Astrocyte (in vitro differentiated cells and primary cell): ENCODE measurements around the gene ZBTB7C. TPM values are rescaled to one million over a fixed set of nuclear protein-coding genes. Genes with fewer than 3 reads are reported as not detected.

ENCODE experiments used
- DNase-seq: peaks from one replicate; pipeline ENCODE4 v3.0.0-alpha.2; 2010; ENCODE audit warnings: low read depth
- FAIRE-seq: peaks from 2 replicates; lab custom pipeline; 2011; peaks lifted over from hg19 to GRCh38; lab: Jason Lieb, UNC
- H2AFZ ChIP-seq: 2 replicates; pipeline ENCODE4 v1.6.0; 2012; ENCODE audit warnings: low read depth, low read length, inconsistent platforms
- H3K27ac ChIP-seq: 2 replicates; pipeline ENCODE4 v1.5.1; 2011; ENCODE audit warnings: low read depth, low read length, inconsistent platforms
- H3K27me3 ChIP-seq: 2 replicates; pipeline ENCODE4 v1.6.0; 2011; ENCODE audit warnings: low read length, inconsistent platforms; ENCODE audit not compliant: insufficient read depth
- H3K36me3 ChIP-seq: 2 replicates; pipeline ENCODE4 v1.5.1; 2011; ENCODE audit warnings: low read length, inconsistent platforms; ENCODE audit not compliant: insufficient read depth
- H3K4me1 ChIP-seq: 2 replicates; pipeline ENCODE4 v1.5.1; 2011; ENCODE audit warnings: low read length, inconsistent platforms; ENCODE audit not compliant: insufficient read depth
- H3K4me2 ChIP-seq: 2 replicates; pipeline ENCODE4 v1.6.0; 2012; ENCODE audit warnings: low read length, inconsistent platforms
- H3K4me3 ChIP-seq: 2 replicates; pipeline ENCODE4 v1.5.1; 2011; ENCODE audit warnings: low read depth, mild to moderate bottlenecking, low read length, inconsistent platforms; ENCODE audit not compliant: insufficient read depth
- H3K79me2 ChIP-seq: 2 replicates; pipeline ENCODE4 v1.6.0; 2012; ENCODE audit warnings: mild to moderate bottlenecking, low read length, inconsistent platforms; ENCODE audit not compliant: insufficient read depth
- H3K9ac ChIP-seq: 2 replicates; pipeline ENCODE4 v1.6.0; 2012; ENCODE audit warnings: mild to moderate bottlenecking, low read length, inconsistent platforms
- H3K9me3 ChIP-seq: 2 replicates; pipeline ENCODE4 v1.5.1; 2012; ENCODE audit warnings: low read depth, mild to moderate bottlenecking, low read length, inconsistent platforms; ENCODE audit not compliant: insufficient read depth
- H4K20me1 ChIP-seq: 2 replicates; pipeline ENCODE4 v1.6.0; 2012; ENCODE audit warnings: low read length, inconsistent platforms; ENCODE audit not compliant: insufficient read depth
- H3K27ac Mint-ChIP-seq: one replicate; pipeline ENCODE4 v1.8.0; 2021; ENCODE audit warnings: mild to moderate bottlenecking, mixed read lengths; ENCODE audit not compliant: unreplicated experiment
- H3K27me3 Mint-ChIP-seq: one replicate; pipeline ENCODE4 v1.8.0; 2021; ENCODE audit warnings: low read depth, mixed read lengths; ENCODE audit not compliant: unreplicated experiment
- H3K36me3 Mint-ChIP-seq: one replicate; pipeline ENCODE4 v1.8.0; 2021; ENCODE audit warnings: low read depth, mixed read lengths; ENCODE audit not compliant: unreplicated experiment
- H3K4me1 Mint-ChIP-seq: one replicate; pipeline ENCODE4 v1.8.0; 2021; ENCODE audit warnings: low read depth, mixed read lengths; ENCODE audit not compliant: unreplicated experiment
- H3K4me3 Mint-ChIP-seq: one replicate; pipeline ENCODE4 v1.8.0; 2021; ENCODE audit warnings: mild to moderate bottlenecking, moderate library complexity, mixed read lengths; ENCODE audit not compliant: unreplicated experiment
- H3K9me3 Mint-ChIP-seq: one replicate; pipeline ENCODE4 v1.8.0; 2021; ENCODE audit warnings: mild to moderate bottlenecking, mixed read lengths; ENCODE audit not compliant: unreplicated experiment
- EZH2 ChIP-seq: IDR thresholded peaks from 2 replicates; pipeline ENCODE4 v1.6.1; 2012; ENCODE audit warnings: mild to moderate bottlenecking, low read length, inconsistent platforms; ENCODE audit not compliant: insufficient read depth
- total RNA-seq: library from RNA; stranded (reverse); gene quantifications from 2 replicates; pipeline ENCODE4 v1.2.1, GENCODE V29; 2021
- TF ChIP-seq, protein P1 (sequence below): IDR thresholded peaks from 2 replicates; pipeline ENCODE4 v1.5.1; 2011; ENCODE audit warnings: low read depth, mild to moderate bottlenecking, inconsistent platforms, low read length, moderate library complexity; ENCODE audit not compliant: insufficient read depth

Gene ZBTB7C
- total RNA-seq, 1 donor from 2014 or later: 1.0 TPM

DNA sequence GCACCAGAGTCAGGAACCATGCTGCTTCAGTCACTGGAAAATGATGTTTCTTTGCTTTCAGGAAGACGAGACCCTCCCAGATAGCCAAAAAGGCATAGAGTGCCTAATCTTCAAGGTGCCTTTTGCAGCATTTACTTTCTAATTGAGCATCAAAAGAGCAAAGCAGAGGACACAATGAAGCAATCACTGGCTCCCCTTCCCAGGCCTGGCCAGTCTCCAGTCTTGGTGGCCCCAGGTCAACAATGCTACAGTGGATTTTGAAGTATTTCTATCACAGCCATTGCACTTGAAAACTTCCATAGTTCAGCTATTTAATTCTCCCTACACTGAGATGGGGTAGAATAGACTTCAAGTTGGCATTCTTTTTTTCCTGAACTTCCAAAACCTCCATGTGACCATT is 15.4 kb downstream of the ZBTB7C start:
- H2AFZ ChIP-seq: no peak overlapping the region
- peaks cover 13% of the 10 kb centered on the region for H3K4me1 ChIP-seq
- Mint-ChIP-seq H3K4me3 (no peak overlapping the region), H3K9me3 (peaks cover 9% of the 10 kb centered on the region), H3K36me3 (no peaks in the 10 kb centered on the region), H3K4me1 (peaks cover 31% of the 10 kb centered on the region), H3K27me3 (peaks cover 20% of the 10 kb centered on the region), H3K27ac (no peak overlapping the region)
- DNase-seq: no peak
- no peak overlapping the region for H3K9ac ChIP-seq
- H3K27ac ChIP-seq: no peak overlapping the region
- H3K9me3 ChIP-seq: no peaks in the 10 kb centered on the region
- no peak for FAIRE-seq
- TF ChIP-seq, protein P1, sequence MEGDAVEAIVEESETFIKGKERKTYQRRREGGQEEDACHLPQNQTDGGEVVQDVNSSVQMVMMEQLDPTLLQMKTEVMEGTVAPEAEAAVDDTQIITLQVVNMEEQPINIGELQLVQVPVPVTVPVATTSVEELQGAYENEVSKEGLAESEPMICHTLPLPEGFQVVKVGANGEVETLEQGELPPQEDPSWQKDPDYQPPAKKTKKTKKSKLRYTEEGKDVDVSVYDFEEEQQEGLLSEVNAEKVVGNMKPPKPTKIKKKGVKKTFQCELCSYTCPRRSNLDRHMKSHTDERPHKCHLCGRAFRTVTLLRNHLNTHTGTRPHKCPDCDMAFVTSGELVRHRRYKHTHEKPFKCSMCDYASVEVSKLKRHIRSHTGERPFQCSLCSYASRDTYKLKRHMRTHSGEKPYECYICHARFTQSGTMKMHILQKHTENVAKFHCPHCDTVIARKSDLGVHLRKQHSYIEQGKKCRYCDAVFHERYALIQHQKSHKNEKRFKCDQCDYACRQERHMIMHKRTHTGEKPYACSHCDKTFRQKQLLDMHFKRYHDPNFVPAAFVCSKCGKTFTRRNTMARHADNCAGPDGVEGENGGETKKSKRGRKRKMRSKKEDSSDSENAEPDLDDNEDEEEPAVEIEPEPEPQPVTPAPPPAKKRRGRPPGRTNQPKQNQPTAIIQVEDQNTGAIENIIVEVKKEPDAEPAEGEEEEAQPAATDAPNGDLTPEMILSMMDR: no peak
- no peak for TF ChIP-seq EZH2
- peaks cover 31% of the 10 kb centered on the region for H3K27me3 ChIP-seq
- no peak overlapping the region for H3K4me2 ChIP-seq
- no peaks in the 10 kb centered on the region for H3K79me2 ChIP-seq
- no peak overlapping the region for H3K4me3 ChIP-seq
- no peaks in the 10 kb centered on the region for H3K36me3 ChIP-seq
- no peaks in the 10 kb centered on the region for H4K20me1 ChIP-seq

DNA sequence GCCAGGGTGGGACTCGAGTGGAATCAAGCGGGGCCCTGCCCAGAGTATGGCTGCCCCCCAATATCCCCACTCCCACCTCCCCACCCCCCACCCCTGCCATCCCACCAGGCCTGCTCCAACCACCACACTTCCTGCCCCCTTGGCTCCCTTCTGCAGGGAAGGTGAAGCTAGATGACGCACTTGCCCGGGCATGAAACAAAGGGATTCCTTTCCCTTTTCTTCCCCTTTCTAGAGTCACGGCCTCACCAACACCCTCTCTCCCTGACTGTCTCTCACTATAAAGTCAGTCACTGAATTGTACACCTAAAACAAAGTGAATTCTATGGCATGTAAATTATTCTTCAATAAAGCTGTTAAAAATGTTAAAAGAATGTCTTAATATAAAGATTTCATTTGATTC is 16.0 kb downstream of the ZBTB7C start:
- Mint-ChIP-seq H3K9me3 (peaks cover 9% of the 10 kb centered on the region), H3K27me3 (peaks cover 17% of the 10 kb centered on the region), H3K36me3 (no peaks in the 10 kb centered on the region), H3K27ac (peak overlapping the region; percentile 23), H3K4me3 (no peak overlapping the region), H3K4me1 (peaks cover 32% of the 10 kb centered on the region)
- Histone ChIP-seq H3K36me3 (no peaks in the 10 kb centered on the region), H3K79me2 (no peaks in the 10 kb centered on the region), H3K9ac (no peak overlapping the region), H3K27me3 (peaks cover 30% of the 10 kb centered on the region), H3K4me2 (no peak overlapping the region), H3K9me3 (no peaks in the 10 kb centered on the region), H2AFZ (no peak overlapping the region), H3K4me1 (peaks cover 13% of the 10 kb centered on the region), H3K4me3 (no peak overlapping the region), H4K20me1 (no peaks in the 10 kb centered on the region), H3K27ac (no peak overlapping the region)
- FAIRE-seq: no peak
- TF ChIP-seq EZH2: no peak
- TF ChIP-seq, protein P1: no peak
- peak; percentile 26 for DNase-seq

DNA sequence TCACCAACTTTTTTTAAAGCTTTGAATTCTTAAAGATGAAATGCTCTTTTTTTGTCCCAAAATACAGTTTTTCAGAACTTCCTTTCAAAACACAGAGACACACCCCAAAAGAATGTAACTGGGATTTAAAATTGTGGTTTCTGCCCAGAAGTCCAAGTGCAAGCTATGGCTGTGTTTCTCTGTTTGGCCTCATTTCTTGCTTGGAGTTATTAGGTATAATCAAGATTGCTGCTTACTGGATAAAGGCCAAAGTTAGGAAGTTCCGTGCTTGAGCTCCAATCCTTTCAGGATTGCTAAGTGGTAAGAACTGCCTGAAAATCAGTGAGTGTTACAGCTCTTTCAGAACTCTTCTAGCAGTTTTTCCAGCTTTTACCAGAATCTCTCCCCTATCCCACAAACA is 16.9 kb downstream of the ZBTB7C start:
- H3K4me2 ChIP-seq: no peak overlapping the region
- H3K4me3 ChIP-seq: no peak overlapping the region
- H3K27ac ChIP-seq: no peak overlapping the region
- no peaks in the 10 kb centered on the region for H4K20me1 ChIP-seq
- no peak overlapping the region for H2AFZ ChIP-seq
- Mint-ChIP-seq H3K9me3 (peaks cover 9% of the 10 kb centered on the region), H3K4me1 (peaks cover 30% of the 10 kb centered on the region), H3K4me3 (no peak overlapping the region), H3K27ac (no peak overlapping the region), H3K36me3 (no peaks in the 10 kb centered on the region), H3K27me3 (peaks cover 13% of the 10 kb centered on the region)
- H3K36me3 ChIP-seq: no peaks in the 10 kb centered on the region
- H3K9ac ChIP-seq: no peak overlapping the region
- H3K9me3 ChIP-seq: no peaks in the 10 kb centered on the region
- no peak for TF ChIP-seq EZH2
- TF ChIP-seq, protein P1: no peak
- DNase-seq (peak; percentile 47), FAIRE-seq (no peak)
- H3K27me3 ChIP-seq: peaks cover 24% of the 10 kb centered on the region
- no peaks in the 10 kb centered on the region for H3K79me2 ChIP-seq
- peaks cover 13% of the 10 kb centered on the region for H3K4me1 ChIP-seq
